ENCODE data around the gene PAPLN.

- TF ChIP-seq ZBTB20 (CRISPR knock-in tag; IDR thresholded peaks at IDR 0.05; ENCODE audit: borderline replicate concordance, low read depth) (no peak), CBX2 (IDR thresholded peaks at IDR 0.05; ENCODE audit: low read depth, low read length) (no peak), CBX2 (CRISPR knock-in tag; IDR thresholded peaks at IDR 0.05; ENCODE audit: low read depth) (no peak), ZNF460 (CRISPR knock-in tag; IDR thresholded peaks at IDR 0.05; ENCODE audit: borderline replicate concordance) (no peak), CENPBD1 (CRISPR knock-in tag; IDR thresholded peaks at IDR 0.05; ENCODE audit: borderline replicate concordance, low read depth) (no peak), HCFC1 (IDR thresholded peaks at IDR 0.05; ENCODE audit: low read depth, low read length) (no peak), TAF1 (CRISPR knock-in tag; IDR thresholded peaks at IDR 0.05) (no peak), NFIC (IDR thresholded peaks at IDR 0.05; ENCODE audit: low read length) (no peak)
- TF ChIP-seq, protein P1, sequence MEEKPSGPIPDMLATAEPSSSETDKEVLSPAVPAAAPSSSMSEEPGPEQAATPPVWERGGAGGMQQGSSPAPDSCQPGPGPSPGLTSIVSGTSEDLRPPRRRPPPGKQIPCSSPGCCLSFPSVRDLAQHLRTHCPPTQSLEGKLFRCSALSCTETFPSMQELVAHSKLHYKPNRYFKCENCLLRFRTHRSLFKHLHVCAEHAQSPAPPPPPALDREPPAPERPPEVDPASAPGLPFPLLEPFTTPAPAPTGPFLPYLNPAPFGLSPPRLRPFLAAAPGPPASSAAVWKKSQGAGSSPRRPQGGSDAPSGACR (CRISPR knock-in tag; IDR thresholded peaks at IDR 0.05), result no peak
Observed at GRCh38 chr14:73246387-73247150, 9.3 kb downstream of the PAPLN start.
